ENCODE measurements around the gene CDR2.

DNA sequence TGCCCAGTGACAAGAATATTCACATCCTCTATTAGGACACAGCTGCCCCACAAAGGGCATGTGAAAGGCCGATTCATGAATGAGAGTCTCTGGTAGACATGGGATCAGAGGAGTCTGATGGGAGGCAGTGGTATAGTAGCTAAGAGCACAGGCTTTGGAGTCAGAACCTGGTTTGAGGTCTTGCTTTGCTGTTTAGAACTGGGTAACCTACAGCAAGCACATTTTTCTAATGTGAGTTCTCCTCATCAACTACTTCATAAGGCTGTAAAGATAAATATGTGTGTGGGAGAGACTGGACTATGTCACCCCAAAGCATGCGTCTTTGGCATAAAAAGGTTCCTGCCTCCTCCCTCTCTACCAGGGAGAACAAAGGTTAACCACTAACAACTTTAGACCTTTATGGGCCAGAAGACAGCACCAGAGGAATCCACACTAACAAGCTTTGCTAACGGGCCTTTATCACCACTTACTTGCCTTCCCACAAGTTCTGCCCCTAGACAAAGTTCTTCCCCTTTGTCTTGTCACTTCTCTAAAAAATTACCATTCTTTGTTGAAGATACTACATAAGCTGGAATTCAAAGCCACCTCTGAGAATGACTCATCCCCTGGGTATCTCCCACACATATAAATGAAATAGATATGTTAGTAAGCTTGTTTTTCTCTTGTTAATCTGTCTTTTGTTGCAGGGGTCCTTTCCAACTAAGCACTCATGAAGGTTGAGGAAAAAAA is 21.1 kb downstream of the CDR2 start:
- no peak for TF ChIP-seq POLR2A (IDR thresholded peaks at IDR 0.05)
- TF ChIP-seq, protein P1, sequence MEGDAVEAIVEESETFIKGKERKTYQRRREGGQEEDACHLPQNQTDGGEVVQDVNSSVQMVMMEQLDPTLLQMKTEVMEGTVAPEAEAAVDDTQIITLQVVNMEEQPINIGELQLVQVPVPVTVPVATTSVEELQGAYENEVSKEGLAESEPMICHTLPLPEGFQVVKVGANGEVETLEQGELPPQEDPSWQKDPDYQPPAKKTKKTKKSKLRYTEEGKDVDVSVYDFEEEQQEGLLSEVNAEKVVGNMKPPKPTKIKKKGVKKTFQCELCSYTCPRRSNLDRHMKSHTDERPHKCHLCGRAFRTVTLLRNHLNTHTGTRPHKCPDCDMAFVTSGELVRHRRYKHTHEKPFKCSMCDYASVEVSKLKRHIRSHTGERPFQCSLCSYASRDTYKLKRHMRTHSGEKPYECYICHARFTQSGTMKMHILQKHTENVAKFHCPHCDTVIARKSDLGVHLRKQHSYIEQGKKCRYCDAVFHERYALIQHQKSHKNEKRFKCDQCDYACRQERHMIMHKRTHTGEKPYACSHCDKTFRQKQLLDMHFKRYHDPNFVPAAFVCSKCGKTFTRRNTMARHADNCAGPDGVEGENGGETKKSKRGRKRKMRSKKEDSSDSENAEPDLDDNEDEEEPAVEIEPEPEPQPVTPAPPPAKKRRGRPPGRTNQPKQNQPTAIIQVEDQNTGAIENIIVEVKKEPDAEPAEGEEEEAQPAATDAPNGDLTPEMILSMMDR (IDR thresholded peaks at IDR 0.05): no peak

All from uterus (tissue), 2 donors.